NCI-H2227 treated with DMSO at 0.1 percent for 48 hours (cell line): ENCODE results near the gene SKIC2.
A peak's percentile ranks its signal among the peaks of the same experiment; 100 is the strongest.
"Not testable (repeated sequence)": the region's sequence is repeated elsewhere in the genome, so short reads cannot be mapped to it uniquely, and the experiment has no call there.

Experiments
- DNase-seq: peaks from one replicate; lab custom pipeline; 2025; lab: John Stamatoyannopoulos, UW

Gene SKIC2

GRCh38 chr6:31958741-31959739 lies at the start of gene SKIC2, which contains the start of gene NELFE:
Gene SKIC2 (plus strand): TSS chr6:31959175. CDS start chr6:31959193, 18 bp downstream.
Gene NELFE (minus strand): TSS chr6:31958971. CDS start chr6:31958446, 525 bp downstream.
- peak; percentile 96 for DNase-seq

GRCh38 chr6:31909298-31909697 lies 49.7 kb upstream of the SKIC2 start:
- not testable (repeated sequence) for DNase-seq

DNA sequence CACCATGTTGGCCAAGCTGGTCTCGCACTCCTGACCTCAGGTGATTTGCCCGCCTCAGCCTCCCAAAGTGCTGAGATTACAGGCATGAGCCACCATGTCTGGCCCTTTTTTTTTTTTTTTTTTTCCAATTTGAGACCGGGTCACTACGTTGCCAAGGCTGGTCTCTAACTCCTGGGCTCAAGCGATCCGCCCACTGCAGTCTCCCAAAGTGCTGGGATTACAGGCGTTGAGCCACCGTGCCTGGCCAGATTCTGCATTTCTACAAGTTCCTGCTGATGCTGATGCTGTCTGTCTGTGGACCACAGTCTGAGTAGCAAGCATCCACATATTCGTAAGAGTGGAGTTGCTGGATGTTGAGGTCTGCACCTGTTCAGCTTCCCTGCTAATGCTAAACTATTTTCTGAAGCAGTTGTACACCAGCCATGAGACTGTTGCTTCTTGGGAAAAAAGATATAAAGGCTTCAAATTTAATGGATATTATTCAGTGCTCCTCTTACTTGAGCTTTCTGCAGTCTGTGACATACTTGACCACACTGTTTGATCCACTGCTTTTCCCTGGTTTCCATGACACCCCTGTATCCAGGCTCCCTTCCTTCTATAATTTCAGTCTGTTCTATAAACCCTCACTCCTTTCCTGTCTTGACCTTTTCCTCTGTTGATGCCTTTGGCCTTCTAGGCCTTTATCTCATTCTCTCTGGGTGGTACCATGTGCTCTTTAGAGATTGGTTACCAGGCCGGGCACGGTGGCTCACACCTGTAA lies 47.0 kb upstream of the SKIC2 start:
- DNase-seq: no peak

DNA sequence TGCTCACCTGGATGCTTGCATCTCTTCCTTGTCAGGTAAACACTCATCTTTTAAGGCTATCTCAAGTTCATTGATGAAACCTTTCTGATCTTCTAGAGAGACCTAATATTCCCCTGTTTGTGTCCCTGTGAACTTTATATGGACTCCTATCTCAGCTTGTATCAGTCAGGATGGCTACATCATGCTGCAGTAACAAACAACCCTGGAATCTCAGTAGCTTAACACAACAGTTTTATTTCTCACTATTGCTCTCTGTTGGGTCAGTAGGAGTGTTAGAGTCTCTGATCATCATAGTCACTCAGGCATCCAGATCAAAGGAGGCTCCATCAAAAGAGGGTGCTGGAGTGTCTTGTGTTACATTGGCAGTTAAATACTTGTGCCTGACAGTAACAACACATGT lies 43.6 kb upstream of the SKIC2 start:
- DNase-seq: no peak

- DNase-seq: no peak
Measured at GRCh38 chr6:31915756-31916155, 43.2 kb upstream of the SKIC2 start.

GRCh38 chr6:31918069-31918720 lies 40.8 kb upstream of the SKIC2 start:
- no peak for DNase-seq

DNA sequence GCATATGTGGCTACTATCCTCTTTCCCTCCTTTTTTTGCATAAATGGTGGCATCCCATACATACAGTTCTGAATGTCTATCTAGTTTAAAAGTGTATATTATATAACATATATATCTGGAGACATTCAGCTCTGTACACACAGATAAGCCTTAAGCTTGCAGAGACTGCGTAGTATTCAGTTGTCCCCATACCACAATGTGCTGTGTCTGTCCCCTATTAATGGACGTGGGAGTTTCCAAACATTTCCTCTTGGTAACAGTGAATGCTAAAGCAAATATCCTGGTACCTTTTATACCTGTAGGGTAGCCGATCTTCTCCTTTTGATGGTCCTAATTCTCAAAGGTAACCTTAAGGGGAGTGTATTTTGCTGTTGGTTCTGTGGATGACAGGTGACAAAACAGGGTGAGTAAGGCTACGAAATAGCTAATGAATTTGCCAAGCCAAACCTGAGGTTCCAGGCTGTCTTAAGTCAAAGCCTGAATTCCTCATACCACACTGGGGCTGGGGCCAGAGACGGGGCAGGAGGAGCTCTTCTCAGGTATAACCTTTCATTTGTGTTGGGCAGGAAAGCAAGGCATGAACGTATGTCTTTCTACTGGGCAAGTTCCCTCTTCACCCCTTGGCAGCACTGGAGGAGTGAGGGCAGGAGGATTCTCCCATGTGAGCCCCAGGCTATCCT lies 39.2 kb upstream of the SKIC2 start:
- no peak for DNase-seq

- no peak for DNase-seq
Measured at GRCh38 chr6:31920811-31921210, 38.2 kb upstream of the SKIC2 start.

DNA sequence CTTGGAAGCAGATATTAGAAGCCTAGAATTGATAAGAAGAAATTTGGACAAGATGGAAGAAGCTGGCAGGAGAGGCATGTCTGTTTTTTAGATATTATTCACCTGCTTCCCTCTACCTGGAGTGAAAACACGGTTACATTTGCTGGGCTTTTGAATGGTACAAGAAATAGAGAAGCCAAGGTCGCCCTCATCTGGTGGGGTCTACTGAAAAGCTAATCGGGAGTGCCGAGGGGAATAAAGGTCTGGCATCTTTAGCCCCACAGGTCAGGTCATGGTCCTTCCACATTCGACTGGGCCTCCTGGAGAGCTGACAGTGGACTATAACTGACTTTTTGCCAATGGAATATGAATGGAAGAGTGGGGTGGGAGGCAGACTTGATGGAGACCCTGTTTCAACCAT lies 36.0 kb upstream of the SKIC2 start:
- no peak for DNase-seq

- DNase-seq: no peak
Measured at GRCh38 chr6:31927242-31927862, 31.6 kb upstream of the SKIC2 start, which contains the start of gene C2. Gene C2 (plus strand): TSS chr6:31927717. CDS start chr6:31927753, 36 bp downstream.

GRCh38 chr6:31927863-31928671 lies 30.9 kb upstream of the SKIC2 start:
- DNase-seq: no peak

DNA sequence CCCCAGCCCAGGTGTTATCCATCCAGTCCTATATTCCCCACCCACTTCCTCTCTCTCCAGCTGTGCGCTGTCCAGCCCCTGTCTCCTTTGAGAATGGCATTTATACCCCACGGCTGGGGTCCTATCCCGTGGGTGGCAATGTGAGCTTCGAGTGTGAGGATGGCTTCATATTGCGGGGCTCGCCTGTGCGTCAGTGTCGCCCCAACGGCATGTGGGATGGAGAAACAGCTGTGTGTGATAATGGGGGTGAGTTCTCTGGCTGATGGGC lies 30.4 kb upstream of the SKIC2 start:
- DNase-seq: no peak

GRCh38 chr6:31930962-31931361 lies 28.0 kb upstream of the SKIC2 start:
- DNase-seq: no peak

DNA sequence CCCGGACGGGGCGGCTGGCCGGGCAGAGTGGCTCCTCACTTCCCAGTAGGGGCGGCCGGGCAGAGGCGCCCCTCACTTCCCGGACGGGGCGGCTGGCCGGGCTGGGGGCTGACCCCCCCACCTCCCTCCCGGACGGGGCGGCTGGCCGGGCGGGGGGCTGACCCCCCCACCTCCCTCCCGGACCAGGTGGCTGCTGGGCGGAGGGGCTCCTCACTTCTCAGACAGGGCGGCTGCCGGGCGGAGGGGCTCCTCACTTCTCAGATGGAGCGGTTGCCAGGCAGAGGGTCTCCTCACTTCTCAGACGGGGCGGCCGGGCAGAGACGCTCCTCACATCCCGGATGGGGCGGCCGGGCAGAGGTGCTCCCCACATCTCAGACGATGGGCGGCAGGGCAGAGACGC lies 26.8 kb upstream of the SKIC2 start:
- DNase-seq: not testable (repeated sequence)

GRCh38 chr6:31933537-31933936 lies 25.4 kb upstream of the SKIC2 start:
- no peak for DNase-seq

GRCh38 chr6:31935021-31935420 lies 24.0 kb upstream of the SKIC2 start:
- no peak for DNase-seq

DNA sequence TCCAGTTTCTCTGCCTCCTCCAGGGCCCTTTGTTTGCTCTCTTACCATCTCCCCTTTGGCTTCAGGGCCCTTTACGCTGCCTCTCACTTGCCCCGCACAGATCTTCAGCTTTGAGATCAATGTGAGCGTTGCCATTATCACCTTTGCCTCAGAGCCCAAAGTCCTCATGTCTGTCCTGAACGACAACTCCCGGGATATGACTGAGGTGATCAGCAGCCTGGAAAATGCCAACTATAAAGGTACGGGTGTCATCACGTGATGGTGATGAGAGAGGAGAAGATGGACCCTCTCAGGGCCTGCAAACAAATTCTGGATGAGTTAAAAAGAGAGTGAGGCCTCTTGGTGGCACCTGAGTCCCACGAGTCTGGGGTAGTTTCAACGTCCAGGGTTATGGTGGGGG lies 23.2 kb upstream of the SKIC2 start:
- DNase-seq: no peak

DNA sequence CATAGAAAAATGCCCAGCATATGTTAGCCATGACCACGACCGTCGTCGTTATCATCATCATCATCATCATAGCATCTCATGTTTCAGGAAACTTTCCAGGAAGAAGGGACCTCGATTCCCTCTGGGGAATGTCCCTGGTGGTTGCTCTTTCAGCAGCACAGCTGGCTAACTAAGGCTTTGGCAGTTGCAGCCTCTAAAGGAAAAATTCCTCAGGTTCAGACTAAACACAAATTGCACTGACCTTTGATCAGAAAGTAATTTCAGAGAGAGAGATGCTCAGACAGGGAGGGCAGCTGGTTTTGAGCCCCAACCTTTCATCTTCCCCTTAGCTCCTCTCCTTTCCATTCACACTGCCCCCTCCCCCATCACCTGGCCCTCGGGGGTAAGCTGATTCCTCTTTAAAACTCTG lies 18.7 kb upstream of the SKIC2 start:
- DNase-seq: no peak

- no peak for DNase-seq
Measured at GRCh38 chr6:31943742-31944141, 15.2 kb upstream of the SKIC2 start.

GRCh38 chr6:31945154-31945506 lies 13.8 kb upstream of the SKIC2 start:
- DNase-seq: no peak
